HG02885 (cell line): ENCODE measurements around the gene ZBTB46.
"Not testable (repeated sequence)": the region's sequence is repeated elsewhere in the genome, so short reads cannot be mapped to it uniquely, and the experiment has no call there.

Experiments
- ATAC-seq: cut with Tn5 transposase; IDR thresholded peaks from one replicate; pipeline ENCODE4 v1.9.1; 2021; ENCODE audit warnings: mild to moderate bottlenecking; ENCODE audit not compliant: unreplicated experiment, poor library complexity

The ZBTB46 gene

GRCh38 chr20:63791497-63792156, 39.4 kb downstream of the ZBTB46 start:
- no peak for ATAC-seq

GRCh38 chr20:63790572-63791168, 40.4 kb downstream of the ZBTB46 start:
- no peak for ATAC-seq

GRCh38 chr20:63789836-63790571, 41.1 kb downstream of the ZBTB46 start:
- ATAC-seq, result no peak

GRCh38 chr20:63787749-63788148, 43.3 kb downstream of the ZBTB46 start:
- no peak for ATAC-seq

DNA sequence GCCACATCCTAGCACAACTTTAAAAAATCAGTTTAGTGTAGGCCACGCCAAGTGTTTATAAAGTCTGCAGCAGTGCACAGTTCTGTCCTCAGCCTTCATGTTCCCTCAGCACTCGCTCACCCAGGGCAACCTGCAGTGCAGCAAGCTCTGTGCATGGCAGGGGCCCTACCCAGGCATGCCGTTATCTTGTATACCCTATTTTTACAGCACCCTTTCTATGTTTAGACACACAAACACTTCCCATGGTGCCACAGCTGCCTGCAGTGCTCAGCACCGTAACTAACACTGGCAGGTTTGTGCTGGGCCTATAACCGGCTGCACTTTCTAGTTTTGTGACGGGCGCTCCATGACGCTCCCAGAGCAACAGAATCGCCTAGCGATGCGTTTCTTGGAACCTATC, 43.8 kb downstream of the ZBTB46 start:
- no peak for ATAC-seq

DNA sequence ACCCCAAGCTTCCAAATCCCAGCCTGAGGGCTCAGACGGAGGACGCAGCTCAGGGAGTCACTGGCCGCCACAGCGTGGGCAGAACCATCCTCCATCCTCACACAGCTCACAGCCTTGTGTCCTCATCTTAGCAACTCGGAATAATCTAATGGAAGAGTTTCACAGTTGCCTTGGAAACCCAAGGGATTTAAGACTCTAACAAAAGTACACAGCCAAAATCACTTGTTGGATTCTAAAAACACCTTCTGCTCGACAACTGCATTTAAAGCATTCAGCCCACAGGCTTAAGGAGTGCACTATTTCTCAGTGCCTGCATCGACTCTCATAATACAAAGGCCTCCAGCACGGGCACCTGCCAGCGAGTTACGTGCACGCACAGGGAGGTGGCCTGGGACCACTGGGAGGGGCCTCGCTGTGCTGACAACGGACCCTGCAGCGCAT, 45.4 kb downstream of the ZBTB46 start:
- no peak for ATAC-seq

- ATAC-seq, result no peak
Measured at GRCh38 chr20:63783970-63784369, 47.1 kb downstream of the ZBTB46 start.

GRCh38 chr20:63782521-63782971, 48.5 kb downstream of the ZBTB46 start:
- ATAC-seq, result no peak

DNA sequence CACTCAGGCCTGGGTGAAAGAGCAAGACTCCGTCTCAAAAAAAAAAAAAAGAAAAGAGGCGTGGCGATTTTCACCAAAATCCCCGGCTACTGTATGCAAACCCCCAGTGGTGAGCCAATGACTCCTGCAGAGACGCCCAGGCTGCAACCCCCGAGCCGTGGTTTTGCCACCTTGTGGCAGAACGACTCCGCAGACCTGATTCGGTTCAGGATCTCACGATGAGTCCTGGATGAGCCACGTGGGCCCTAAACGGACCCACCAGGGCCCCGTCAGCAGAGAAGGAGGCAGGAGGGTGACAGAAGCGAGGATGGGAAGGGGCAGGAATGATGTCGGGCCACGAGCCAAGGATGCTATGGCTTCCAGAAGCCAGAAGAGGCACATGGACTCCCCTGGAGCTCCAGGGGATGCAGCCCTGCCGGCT, 49.0 kb downstream of the ZBTB46 start:
- no peak for ATAC-seq

DNA sequence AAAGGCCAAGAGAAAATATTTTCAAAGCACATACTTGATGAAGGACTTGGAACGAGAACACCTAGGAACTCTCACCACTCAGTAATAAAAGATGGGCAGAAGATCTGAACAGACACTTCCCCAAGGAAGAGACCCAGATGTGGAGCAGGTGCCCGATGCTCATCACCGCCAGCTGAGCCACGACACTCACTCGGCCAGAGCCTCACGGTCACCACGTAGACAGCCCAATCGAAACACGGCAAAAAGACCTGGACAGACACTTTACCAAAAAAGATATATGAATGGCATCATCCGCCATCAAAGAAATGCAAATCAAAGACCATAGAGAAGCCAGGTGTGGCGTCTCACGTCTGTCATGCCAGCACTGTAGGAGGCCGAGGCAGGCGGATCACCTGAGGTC, 49.9 kb downstream of the ZBTB46 start:
- no peak for ATAC-seq

DNA sequence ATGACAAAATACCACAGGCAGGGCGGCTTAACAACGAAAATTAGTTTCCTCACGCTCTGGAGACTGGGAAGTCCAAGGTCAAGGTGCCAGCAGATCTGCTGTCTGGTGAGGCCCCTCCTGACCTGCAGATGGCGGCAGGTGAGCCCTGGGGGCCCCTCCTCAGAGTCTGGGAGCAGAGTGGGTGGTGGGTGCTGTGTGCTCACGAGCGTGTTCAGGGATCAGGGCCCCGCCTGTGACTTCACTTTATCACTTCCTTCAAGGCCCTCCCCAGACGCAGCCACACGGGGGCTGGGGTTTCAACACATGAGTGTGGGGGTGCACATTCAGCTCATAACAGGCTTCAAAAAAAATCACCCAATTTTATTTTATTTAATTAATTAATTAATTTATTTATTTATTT, 52.2 kb downstream of the ZBTB46 start:
- ATAC-seq, result no peak

- ATAC-seq, result no peak
Measured at GRCh38 chr20:63778034-63778752, 52.9 kb downstream of the ZBTB46 start.

GRCh38 chr20:63777614-63778013, 53.5 kb downstream of the ZBTB46 start:
- no peak for ATAC-seq

DNA sequence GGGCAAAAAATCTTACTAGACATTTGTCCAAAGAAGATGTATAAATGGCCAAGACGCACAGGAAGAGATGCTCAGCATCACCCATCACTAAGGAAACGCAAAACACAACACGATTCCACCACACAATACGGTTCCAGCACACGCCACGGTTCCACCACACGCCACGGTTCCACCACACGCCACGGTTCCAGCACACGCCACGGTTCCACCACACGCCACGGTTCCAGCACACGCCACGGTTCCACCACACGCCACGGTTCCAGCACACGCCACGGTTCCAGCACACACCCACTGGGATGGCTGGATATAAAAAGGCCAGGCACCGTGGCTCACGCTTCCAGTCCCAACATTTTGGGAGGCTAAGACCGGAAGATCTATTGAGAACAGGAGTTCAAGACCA, 54.2 kb downstream of the ZBTB46 start:
- ATAC-seq, result not testable (repeated sequence)

DNA sequence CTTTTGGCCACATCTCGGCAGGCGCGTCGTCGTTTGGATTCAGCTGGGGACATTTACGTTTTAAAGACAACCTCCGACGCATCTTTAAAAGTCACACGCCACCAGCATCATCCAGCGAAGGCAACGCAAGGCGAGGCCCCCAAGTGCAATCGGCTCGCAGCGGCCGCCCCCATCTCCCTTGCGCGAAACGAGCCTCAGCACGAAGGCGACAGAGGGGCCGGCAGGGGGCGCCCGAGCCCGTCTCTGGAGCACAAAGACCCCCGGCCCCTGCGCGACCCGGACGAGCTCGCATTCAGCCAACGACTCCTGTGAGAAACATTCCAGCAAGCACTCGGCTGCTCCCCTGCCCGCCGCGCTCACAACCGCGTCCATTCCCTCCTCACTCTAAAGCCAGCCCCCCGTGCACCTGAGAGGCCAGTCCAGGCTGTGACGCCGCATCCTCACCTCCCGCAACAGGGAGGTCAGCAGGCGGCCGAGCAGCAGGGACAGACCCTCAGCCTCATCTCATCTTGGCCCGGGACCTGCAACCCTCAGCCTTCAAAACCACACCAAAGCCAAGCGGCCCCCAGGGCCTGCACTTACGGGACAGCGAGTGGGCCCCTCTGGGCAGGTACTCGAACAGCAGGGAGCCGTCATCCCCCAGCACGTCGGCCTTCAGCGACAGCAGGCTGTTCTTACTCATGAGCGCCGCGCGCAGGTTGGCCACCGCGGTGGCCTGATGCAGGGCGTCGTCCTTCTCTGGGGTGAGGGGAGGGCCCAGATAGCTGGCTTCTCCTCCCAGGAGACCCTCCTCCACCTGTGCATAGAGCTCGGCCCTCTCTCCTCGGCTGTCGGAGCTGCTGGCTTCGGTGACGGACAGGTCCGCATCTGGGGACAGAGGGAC, 55.7 kb downstream of the ZBTB46 start:
- no peak for ATAC-seq

- no peak for ATAC-seq
Measured at GRCh38 chr20:63774306-63774705, 56.8 kb downstream of the ZBTB46 start.

GRCh38 chr20:63773571-63774241, 57.4 kb downstream of the ZBTB46 start:
- ATAC-seq, result no peak

DNA sequence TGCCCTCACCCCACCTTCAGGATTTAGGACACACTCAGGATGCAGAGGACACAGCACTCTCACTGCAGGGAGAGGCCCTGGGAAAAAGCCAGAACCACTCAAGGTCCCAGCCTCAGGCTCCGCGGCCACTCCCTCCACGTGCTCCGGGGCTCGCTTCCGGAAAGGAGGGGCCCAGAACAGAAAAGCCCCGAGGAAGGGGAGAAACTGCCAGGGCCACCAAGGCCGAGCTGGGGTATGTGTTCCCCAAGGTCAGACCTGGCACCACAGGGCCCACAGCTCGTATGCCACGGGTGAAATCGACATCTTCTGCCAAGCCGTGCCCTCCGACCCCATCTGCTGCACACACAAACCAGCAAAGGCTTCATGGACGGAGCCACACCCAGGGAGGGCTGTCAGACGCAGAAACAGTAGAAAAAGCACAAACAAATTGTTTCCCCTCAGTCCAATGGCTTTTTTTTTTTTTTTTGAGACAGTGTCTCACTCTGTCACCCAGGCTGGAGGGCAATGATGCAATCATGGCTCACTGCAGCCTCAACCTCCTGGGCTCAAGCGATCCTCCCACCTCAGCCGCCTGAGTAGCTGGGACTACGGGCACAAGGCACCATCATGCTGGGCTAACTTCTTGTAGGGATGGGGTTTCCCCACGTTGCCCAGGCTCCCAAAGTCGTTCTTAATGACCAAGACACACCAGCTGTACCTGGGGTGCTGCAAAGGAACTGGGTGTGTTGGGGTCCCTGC, 58.1 kb downstream of the ZBTB46 start:
- ATAC-seq, result no peak
